HUDEP-2 (cell line): Measurements from ENCODE around the gene NGRN.
A peak's percentile ranks its signal among the peaks of the same experiment; 100 is the strongest.

Experiments
- DNase-seq, 76 experiments: peaks; one replicate each; lab custom pipeline; 2025; ENCODE audit not compliant: unreplicated experiment in 76 of 76; lab: John Stamatoyannopoulos, UW

NGRN gene

DNA sequence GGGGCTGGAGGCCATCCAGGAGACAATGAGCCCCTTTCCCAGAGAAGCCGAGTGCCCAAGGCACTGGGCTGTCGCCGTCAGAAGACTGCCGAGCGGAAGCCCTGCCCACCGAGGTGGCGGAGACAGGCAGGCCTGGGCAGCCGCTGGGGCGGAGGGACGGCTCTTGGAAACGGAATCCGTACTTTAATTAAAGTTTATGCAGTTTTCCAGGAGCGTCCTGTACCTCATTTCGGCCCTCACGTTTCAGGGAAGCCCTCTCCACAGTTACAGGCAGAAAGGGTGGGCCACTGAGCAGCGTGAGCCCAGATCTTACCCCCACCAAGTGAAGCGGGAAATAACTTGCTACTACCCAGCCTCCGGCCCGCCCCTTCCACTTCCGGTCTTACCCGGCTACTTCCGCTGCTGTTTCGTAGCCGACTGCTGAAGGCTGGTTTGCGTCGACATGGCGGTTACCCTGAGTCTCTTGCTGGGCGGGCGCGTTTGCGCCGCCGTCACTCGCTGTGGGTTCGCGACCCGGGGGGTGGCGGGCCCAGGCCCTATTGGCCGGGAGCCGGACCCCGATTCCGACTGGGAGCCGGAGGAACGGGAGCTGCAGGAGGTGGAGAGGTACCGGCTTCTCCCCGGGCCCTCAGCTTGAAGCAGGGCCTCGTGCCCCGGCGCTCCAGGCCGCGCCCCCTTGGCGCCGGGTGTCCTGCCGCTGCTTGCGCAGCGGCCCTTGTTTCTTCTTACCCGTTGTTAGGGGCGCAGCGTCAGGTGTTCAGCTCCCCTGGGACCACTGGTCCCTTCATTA is at the start of gene NGRN:
TSS of gene NGRN (plus strand) at position 402 of the 790 bp plus-strand sequence. CDS start at position 443, 41 bp downstream.
- DNase-seq, result peak in 75 of 76 experiments; percentile 16 to 93 (median 78)

DNA sequence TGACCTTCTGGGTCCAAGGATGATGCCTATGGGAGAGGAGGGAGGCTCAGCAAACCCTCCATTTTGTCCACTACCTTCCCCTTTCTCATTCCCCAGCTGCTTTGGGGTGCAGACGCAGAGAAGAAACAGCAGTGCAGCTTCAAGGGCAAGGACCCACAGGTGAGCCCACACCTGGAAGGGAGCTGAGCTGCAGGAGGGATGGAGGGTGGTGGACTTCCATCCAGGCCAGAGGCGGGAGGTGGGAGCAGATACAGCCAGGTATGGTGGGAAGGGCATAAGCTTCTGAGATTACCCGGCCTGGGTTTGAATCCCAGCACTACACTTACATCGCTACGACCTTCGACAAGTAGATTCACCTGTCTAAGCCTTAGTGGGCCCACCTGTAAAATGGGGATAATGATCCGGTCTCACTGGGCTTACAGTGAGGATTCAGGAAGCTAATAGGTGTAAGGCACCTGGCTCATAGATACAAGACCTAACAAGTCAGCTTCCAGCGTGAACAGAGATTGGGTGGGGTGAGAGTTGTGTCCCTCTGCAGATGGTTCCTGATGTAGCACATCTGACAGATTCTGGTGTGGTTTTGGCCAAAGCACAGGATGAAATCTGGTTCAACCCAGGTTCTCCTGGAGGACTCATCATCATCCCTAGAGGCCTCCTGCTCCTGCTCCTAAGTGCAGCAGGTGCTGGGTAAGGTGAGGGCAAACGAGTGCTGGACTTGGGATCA is 47.6 kb upstream of the NGRN start:
- no peak for DNase-seq

DNA sequence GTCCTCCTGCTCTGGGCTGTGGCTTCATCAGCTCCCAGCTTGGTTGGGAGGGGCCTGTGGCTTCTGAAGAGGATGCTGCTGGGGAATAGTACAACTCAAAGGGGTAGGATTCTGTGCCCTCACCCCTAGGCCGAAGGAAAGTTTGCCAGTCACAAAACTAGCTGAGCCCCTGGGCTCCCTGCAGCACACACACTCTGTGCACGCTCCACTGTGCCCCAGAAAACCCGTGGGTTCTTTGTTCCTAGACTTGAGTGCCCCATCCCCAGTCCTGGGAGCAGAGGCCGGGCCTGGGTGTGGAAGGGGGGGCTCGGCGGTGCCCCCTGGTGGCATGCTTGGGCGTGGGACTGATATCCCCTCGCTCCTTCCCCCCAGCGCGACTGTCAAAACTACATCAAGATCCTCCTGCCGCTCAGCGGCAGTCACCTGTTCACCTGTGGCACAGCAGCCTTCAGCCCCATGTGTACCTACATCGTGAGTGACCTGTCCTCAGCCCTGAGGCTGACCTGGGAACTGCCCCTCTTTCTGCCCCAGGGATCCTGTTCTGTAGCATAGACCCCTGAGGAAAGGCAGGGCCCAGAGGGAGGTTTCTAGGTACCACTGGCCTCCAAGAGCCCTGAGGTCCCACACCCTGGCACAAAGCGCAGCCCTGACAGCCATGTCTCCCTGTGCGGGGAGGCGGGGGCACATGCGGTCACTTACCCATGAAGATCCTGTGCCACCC is 45.9 kb upstream of the NGRN start:
- DNase-seq, result peak in 32 of 76 experiments; percentile 5 to 54 (median 26)

GRCh38 chr15:90221246-90221900 is 44.1 kb upstream of the NGRN start:
- DNase-seq, result peak in 54 of 76 experiments; percentile 8 to 72 (median 46)

DNA sequence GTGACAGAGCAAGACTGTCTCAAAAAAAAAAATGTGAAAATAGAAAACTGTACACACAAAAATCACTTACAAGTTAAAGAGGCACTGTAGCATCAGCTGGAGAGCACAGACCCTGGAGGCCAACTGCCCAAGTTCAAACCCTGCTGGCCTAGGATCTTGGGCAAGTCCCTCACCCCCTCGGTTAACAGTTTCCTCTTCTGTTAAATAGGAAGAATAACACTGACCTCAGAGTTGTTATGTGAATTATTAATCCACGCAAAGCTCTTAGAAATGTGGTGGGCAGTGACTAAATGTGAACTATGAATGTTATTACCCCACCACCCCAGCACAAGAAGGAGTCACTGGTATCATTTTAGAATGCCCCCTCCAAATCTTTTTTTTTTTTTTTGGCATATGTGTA is 42.9 kb upstream of the NGRN start:
- no peak for DNase-seq

GRCh38 chr15:90223441-90224165 is 41.9 kb upstream of the NGRN start:
- no peak for DNase-seq

DNA sequence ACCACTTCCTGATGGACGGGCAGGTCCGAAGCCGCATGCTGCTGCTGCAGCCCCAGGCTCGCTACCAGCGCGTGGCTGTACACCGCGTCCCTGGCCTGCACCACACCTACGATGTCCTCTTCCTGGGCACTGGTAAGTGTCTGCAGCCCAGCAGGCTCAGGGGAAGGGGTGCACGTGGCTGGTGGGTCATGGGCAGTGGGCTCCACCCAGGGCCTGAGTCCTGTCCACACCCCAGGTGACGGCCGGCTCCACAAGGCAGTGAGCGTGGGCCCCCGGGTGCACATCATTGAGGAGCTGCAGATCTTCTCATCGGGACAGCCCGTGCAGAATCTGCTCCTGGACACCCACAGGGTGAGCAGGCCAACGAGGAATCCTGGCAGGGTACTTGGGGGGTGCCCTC is 40.4 kb upstream of the NGRN start:
- DNase-seq, result no peak

DNA sequence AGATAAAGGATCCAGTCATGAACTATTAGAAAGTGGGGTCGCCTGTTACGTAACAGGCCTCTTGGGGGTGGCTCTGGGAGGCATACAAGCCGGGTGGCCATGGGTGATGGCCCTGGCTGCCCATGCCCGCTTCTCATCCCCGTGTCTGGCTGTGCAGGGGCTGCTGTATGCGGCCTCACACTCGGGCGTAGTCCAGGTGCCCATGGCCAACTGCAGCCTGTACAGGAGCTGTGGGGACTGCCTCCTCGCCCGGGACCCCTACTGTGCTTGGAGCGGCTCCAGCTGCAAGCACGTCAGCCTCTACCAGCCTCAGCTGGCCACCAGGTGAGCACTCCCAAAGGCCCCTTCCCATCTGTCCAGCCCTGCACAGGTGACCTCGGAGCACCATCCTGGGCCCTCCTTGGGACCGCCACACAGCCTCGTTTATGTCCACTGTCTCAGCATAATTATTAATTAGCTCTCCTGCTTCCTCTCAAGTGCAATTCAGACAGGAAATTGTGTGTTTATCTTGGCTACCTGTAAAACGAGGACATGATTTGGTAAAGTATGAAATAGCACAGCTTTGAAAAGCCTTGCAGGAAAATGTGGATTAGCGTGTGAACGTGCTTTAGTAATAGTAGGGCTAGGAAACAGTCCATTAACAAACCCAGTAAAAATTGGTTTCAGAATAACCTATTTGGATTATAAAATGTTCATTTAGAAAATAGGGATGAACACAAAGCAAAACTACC is 39.8 kb upstream of the NGRN start:
- DNase-seq, result no peak

DNA sequence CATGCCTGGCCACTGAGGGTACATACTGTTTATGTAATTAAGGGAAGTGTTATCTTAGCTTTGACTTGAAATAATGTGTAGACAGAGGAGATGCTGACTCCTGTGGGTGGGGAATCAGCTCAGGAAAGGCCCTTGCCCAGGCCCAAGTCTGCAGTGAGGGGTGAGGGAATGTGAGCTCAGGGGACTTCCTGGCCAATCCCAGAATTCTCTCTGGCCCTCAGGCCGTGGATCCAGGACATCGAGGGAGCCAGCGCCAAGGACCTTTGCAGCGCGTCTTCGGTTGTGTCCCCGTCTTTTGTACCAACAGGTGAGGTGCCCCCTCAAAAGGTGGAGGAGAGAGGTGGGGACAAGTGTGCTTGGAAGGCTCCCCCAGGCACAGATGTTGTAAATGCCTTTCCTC is 38.1 kb upstream of the NGRN start:
- DNase-seq, result no peak

- no peak for DNase-seq
Observed at GRCh38 chr15:90227816-90228772, 37.4 kb upstream of the NGRN start.

- DNase-seq, result no peak
Observed at GRCh38 chr15:90228960-90229359, 36.5 kb upstream of the NGRN start.

DNA sequence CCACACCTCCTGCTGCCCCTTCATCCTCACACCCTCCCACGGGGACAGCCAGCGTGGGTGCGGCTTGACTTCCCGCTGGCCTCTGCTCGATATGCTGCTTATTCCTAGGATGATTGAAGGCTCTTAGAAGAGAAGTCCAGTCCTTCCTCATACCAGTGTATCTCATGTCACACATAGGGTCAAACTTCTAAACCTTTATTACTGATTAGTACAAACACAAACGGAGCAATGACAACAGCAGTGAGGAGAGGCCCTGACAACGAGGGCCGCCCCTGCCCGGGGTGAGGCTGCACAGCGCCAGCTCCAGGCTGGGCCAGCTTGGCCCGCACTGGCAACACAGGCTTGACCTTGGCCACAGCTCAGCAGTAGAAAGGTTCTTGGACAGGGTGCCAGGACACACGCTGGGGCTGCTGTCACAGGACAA is 35.4 kb upstream of the NGRN start:
- DNase-seq, result no peak

DNA sequence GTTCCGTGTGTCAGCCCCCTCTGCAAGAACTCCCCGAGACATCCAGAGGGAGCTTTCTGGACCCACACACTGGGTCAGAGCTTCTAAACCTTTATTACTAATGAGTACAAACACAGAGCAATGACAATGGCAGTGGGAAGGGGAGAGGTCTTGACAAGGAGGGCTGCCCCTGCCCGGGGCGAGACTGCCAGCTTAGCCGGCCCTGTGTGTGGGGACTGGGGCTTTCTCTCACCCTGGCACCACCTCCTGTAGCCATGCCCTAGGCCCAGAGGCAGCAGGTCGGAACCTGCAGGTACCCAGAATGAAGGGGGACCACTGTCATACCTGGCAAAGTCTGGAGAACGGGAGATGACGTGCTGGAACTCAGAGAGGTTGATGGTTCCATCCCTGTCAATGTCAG is 34.9 kb upstream of the NGRN start:
- DNase-seq, result no peak

GRCh38 chr15:90231028-90232017 is 34.1 kb upstream of the NGRN start:
- DNase-seq, result no peak

DNA sequence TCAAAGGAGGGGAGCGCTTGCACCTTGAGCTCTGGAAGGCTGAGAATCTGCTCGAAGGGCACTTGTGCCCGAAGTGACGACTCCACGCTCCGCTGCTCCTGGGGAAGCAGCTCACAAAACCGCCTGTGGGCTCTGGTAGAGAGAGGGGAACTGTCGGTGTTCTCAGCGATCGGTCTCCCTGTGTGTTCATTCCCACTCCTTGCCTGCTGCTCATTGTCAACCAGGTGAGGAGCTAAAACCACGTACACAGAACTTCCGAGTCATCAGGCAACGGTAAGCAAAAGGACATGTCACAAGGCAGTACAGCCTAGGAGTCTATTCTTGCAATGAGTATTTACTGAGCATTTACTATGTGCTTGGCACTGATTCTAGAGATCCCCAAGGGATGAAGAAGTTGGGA is 33.3 kb upstream of the NGRN start:
- DNase-seq, result no peak

- peak in 11 of 76 experiments; percentile 10 to 61 (median 39) for DNase-seq
Observed at GRCh38 chr15:90232941-90233386, 32.5 kb upstream of the NGRN start.
